Middle frontal gyrus (tissue), 1 donor: ENCODE results near the gene ADGRB3.
"Not testable (repeated sequence)": the region's sequence is repeated elsewhere in the genome, so short reads cannot be mapped to it uniquely, and the experiment has no call there.

Source experiments
- DNase-seq: peaks from one replicate; pipeline ENCODE4 v3.0.0-alpha.2; 2015; ENCODE audit warnings: low spot score; ENCODE audit errors: extremely low spot score

The ADGRB3 gene

DNA sequence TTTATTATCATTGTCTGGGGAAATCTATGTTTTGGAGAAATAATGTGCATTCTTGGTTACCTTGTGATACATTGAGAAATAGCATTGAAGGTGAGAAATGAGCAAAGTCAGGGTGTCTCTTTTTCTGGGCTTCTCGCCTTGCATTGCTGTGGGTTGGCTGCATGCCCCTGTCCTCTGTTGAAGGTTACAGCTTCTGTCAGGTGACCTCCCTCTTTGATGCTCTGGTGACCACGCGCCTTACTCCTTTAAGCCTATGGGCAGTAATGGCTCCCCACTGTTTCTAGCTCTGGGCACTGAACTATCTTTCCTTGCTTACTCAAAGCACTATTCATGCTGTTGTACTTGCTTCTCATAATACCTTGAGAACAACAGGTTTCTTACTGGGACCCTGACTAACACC is 14.6 kb downstream of the ADGRB3 start:
- DNase-seq: no peak

DNA sequence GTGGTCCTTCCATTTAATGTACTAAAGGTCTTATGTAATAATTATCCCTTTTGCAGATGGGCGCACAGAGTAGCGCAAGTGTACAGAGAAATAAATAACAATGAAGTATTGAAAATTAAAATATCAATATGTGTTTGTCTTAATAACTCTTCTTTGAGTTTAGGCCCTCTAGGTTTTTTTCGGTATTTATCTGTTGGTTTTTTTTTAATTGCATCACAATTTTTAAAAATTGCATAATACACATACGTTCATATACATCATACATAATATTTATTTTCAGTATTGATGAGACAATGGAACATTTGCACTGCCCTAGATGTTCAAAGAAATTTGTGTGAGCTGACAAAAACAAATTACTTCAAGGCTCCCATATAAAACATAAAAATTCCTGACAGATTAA is 15.1 kb downstream of the ADGRB3 start:
- no peak for DNase-seq

DNA sequence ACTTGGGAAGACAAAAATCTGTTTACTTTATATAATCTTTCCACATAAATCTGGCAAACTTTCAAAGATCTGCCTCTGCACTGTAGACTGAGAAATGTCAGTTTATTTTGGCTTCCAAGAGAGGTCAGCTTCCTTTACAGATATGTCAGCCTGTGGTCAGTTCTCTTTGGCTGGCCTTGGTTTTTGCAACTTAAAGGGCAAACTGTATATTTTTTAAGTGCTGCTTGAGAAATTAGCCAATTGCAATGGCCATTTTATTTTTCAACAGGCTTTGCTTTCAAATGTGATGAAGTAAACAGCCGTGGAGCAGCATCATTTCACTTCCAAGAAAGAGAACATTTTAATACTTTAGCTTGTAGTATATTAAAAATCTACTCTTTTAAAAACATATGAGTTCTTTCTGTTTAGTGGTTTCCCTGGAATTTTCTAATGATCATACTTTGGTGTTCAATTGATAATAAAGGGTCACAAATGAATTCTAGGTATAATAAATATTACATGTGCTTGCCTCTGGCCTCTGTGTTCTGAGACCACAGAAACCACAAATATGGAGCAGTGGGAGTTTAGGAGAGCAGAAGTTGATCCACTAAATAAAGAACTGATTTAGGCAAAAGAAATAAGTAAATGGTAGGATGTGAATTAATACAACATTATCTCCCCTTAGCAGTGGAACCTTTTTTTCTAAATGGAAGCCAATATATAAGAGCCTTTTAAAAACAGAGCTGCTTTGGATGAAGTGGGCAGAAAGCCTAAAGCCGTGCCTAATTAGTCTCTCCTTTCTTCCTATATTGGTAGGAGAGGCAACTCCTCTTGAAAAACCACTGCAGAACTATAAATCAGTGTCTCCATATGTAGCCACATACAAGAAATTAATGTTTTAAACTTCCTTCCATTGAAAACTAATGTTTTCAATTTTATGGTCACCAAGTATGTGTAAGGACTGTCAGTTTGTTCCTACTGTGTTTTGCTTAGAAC is 16.2 kb downstream of the ADGRB3 start:
- no peak for DNase-seq

DNA sequence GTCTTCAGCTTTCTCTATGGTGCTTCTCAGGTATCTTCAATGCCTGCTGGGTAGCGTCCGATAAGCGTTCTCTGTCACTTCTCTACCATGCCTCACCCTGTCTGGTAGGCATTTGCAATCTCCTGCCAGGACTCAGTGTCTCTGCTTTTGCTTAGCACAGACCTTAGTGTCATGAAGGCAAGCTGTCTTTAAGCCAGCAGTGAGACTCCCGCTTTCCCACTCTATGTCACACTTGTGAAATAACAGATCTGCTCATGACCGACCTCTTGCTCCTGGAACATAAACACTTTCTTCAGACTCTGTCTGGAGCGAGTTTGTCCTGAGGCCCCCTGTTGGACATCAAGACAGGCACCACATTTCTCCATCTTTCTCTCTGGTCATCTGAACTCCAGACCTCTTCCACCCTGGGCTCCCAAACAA is 17.0 kb downstream of the ADGRB3 start:
- no peak for DNase-seq

DNA sequence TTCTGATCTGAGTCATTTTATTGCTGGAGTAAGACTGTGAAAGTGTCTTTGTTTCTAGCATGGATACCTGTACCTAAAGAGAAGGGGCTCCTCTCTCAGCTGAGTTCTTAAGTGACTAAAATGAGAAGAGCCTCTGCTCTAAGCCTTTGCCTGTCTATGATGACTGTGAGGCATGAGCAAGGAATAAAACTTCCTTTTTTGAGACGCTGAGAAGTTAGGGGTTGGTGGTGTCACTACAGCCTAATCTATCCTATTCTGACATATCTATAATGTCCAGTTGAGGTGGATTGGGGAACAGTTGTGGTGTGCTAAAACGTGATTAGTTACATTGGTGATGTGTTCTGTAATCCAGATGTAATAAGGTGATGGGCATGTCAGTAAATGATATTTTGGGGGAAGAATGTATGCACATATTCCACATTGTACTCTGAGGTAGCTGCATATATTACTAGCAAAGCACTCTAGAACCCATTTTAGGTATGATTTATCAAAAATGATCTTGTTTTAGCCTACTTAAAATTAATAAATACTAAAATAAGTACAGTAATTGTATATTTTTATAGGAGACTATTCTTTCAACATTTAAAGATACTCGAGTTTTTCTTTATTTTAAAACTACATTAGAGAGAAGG is 18.1 kb downstream of the ADGRB3 start:
- no peak for DNase-seq

DNA sequence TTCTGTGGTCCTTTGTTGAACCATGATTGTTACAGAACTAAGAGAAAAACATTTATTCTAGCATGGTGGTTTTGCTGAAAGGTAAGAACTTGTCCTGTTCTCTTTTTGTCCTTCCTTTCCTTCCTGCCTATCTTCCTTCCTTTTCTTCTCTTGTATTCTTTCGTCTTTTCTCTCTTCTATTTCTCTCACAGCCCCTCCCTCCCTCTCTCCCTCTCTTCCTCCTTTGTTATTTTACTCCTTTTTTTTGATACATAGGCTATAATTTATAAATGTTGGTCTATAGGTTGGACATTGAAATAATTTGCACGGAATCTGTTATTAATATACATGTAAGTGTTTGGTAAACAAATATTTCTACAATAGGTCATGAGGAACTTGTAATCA is 18.6 kb downstream of the ADGRB3 start:
- no peak for DNase-seq

DNA sequence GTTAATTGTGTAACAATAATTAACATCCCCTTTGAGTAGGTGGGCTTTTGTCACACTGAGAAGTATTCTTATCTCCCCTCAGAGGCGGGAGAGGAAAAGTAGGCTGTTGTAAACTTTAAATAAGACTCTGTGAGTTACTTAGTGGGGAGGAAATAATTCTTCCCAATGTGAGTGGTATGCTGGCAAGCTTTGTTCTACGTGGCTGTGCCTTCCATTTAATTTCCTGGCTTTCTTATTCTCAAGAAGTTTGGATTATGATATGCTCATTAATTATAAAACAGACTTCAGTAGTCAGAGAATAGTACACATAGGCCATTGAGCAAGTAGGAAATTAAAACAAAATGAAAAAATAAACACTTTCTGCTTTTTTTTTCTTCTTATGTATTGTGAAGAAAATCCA is 19.1 kb downstream of the ADGRB3 start:
- no peak for DNase-seq

DNA sequence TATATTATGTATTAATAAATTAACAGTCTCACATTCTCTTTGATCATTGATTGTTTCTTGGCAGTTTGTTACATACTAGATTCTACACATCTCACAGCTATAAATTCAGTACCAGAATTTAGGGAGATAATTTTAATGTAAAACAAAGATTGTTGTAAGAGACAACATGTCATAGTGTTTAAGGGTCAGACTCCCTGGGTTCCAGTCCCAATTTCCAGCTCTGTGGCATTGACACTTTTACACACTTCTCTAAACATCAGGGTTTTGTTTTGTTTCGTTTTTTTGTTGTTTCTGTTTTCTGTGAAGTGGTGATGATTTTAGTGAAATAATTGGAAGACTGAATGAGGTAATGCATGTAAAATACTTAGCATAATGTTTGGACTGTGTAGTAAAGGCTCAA is 19.9 kb downstream of the ADGRB3 start:
- DNase-seq: no peak

DNA sequence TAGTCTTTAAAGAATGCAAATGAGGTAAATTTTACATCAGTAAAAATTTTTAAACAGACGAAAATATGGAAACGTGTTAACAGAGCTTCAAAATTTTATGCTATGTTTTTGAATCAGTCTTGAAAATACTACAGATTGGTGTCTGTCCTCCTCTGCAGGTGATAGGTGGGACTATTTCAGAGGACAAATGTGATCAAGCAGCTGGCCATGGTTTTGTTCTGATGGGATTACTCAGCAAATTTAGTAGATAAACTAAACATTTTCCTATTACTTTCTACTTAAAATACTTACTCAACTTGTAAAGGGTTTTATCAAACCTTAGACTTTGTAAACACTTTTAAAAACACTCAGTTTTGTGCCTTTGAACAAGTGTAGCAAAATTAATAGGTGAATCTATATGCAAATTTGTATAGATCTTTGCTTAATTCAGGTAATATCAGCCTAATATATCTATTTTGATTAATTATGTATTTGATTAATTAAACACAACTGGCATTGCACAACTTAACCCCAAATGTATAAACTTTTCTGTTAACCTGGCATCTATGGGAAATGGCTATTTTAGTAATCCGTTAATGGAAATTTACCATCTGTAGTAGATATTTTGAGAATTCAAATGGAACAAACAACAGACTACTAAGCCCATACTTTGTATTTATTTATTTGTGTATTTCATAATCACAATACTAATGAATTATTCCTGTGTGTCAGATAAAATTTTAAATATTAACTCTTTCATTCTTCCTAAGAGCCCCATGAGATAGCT is 22.5 kb downstream of the ADGRB3 start:
- no peak for DNase-seq

DNA sequence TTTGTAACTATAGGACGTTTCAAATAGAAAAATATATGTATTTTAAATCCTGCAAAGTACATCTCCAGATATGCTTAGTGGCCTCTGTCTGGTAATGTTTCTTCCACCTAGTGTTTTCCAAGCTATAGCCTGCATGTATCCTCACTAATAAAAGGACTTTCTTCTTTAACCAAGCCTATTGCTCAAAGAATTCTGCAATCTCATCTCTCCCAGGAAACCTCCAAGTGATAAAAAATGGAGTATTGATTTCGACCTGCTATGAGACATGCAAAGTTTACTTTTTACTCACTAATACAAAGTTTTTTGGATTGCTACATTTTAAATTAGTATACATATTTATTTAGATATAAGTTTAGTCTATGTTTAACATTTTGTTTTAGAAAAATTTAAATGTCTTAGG is 23.3 kb downstream of the ADGRB3 start:
- no peak for DNase-seq

DNA sequence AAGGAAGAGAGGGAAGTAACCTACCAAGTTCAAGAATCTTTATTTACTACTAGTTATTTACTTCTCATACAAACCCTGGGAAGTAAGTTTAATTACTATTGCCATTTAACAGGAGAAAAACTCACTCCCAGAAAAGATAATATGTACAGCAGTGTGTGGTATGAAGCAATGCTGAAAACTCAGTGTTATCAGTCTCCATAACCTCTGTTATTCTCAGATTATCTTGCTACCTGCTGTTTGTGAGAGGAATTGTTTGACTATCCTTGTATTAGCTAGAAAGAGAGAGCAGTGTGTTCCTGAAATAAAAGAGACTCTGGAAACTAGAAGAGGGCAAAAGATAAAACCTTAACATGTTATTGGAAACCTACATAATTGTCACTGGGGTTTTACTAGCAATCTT is 38.2 kb downstream of the ADGRB3 start:
- DNase-seq: no peak

DNA sequence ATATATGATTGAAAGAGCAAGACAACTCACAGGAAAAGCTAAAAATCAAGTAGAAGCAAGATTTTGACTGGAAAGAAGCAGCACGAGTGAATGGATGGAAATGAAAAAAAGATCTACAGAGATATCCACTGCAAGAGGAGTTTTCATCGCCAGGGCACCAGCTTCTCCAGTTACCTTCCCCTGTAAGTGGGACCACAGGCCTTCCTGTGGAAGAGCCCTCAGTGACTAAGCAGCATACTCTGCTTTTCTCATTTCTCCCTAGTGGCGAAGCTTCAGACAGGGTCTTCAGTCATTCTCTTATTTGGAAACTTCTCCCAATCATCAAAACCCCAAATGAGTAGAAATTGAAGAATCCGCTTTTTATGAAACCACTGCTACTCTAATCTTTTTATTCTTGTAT is 40.5 kb downstream of the ADGRB3 start:
- DNase-seq: no peak

DNA sequence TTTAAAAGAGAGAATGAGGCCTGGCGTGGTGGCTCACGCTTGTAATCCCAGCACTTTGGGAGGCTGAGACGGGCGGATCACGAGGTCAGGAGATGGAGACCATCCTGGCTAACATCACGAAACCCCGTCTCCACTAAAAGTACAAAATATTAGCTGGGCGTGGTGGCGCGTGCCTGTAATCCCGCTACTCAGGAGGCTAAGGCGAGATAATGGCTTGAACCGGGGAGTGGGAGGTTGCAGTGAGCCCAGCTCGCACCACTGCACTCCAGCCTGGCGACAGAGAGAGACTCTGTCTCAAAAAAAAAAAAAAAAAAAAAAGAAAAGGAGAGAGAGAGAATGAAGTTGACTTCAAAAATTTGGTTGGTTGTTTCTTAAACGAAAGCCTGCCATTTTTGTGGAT is 41.0 kb downstream of the ADGRB3 start:
- not testable (repeated sequence) for DNase-seq

DNA sequence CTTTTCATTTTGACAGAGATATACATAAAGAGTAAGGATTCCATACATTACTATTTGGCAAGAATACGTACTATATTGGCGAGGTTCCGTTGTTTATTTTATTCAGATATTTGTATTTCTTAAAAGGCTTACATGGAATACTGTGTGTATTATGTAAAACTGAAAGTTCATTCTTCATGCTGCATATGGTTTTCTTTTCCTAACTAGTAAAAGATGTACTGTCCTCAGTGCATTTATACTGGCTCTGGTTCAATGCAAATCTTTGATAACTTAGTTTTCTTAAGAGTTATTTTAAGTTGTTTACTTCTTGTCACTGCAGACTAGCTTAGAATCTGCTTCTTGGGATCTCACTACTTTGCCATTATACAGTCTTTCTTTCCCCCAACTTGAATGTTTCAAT is 42.0 kb downstream of the ADGRB3 start:
- no peak for DNase-seq

DNA sequence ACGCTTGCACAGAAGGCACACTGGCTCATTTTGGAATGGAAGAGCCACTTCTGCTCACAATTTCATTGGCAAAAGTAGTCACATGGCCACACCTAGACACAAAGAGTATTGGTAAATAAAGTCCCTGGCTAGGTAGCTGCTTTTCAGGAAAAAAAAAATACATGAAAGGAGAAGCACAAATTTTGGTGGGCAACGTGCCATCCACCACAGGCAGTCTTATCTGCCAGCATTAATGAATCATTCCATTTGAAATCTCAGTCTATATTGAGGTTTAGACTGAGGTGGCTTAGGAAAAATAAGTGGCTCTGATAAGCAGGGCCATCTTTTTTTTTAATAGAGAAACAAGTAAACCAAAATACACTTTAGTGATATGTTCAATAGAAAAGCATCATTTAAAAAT is 44.3 kb downstream of the ADGRB3 start:
- no peak for DNase-seq

DNA sequence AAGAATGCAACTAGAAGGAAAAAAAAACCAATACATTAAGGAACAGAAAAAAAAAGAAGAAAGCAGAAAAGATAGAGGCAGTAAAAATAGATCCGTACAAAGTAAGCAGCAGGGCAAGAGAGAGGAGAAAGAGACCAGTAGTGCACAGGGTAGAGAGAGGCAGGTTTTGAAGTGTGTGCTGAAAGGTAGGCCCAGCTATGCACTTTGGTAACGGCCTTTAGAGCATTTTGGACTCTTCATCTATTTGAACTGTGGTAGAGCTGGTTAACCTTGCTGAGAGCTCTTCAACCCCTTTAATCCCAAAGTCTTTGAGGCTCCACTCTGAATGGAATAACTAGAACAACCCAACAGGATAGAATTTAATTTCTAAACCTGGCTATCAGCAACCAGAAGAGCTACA is 45.2 kb downstream of the ADGRB3 start:
- DNase-seq: no peak

DNA sequence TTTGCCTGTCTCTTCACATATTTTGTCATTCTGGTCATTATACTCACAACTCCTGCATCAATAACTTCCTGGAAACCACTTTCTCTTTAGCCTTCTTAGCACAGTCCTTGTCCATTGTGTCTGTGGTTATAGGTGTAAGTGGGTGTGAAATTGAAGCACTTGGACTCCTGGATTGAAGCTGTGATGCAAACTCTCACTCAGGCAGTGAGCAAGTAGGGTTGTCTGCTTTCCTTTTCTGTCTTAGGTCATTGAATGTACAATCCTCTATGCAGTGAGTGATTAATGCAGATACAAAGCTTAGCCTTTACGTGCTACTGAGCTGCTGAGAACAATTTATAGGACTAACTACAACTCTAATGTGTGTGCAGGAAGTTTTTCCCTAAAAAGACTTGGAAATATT is 54.8 kb downstream of the ADGRB3 start:
- DNase-seq: no peak

DNA sequence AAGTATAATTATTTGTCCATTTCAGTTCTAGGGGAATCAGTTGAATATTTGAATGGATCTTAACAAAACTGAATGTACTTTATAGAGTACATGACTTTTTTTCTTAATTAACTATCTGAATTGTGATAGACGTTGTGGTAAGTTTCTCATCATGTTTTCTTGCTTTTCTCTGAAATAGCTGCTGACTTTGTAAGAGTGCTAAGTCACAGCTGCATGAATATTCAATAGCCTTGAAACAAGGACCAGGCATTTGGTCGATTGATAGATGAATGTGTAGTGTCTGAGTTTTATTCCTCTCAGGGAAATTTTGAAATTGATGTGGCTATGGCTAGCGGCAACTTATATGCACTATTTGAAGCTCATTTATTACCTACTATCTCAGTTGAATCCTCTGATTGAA is 56.0 kb downstream of the ADGRB3 start:
- DNase-seq: no peak

DNA sequence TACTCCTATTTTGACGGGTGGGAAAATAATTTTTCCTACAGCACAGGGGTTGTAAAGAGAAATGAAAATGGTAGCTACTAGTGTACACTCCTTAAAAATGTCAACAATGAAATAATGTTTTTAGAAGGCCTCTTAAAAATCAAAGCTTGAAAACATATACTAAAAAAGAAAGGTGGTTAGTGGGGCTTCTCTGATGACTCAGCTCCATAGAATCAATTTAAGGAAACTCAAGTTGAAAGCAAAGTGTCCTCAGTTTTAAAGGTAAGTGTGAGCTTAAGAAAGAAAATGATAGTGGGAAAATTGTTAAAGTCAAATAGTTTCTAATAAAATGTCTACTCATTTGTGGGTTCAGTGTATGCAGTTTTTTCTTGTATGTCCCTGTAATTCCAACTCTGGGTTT is 58.2 kb downstream of the ADGRB3 start:
- no peak for DNase-seq

DNA sequence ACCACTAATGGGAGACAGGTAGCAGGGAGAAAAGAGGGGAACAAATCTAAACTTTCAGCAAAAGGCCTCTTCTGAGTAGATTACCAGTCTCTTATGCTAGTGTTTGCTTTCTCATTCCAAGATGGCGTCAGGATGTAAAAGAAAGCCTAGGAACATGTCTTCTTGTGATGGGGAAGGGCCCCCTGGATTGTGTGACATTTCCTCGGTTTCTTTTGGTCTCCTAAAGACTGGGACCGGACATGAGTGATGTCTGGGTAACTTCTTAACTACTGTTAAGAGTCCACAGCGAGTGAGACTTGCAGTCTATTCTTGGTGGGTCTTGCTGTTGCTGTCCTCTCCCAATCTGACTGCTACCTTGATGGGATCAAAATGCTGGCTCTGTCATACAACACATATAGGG is 60.3 kb downstream of the ADGRB3 start:
- no peak for DNase-seq

DNA sequence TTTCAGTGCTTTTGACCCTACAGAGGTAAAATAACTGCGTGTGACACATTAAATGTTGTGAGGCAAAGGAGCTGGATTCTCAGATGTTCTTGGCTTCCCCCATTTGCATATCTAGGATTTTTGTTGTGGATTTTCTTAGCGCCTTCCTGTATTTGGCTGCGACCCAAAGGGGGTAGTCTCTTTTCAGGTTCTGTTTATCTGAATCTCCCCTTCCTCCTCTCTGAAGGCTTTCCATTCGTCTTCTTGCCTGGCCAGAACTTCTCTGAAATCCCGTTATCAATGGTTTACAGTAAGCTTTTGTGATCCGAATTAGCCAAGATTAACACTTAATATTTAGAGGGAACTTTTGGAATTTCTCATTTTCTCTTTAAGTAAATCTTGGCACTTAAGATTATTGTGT is 60.8 kb downstream of the ADGRB3 start:
- no peak for DNase-seq

DNA sequence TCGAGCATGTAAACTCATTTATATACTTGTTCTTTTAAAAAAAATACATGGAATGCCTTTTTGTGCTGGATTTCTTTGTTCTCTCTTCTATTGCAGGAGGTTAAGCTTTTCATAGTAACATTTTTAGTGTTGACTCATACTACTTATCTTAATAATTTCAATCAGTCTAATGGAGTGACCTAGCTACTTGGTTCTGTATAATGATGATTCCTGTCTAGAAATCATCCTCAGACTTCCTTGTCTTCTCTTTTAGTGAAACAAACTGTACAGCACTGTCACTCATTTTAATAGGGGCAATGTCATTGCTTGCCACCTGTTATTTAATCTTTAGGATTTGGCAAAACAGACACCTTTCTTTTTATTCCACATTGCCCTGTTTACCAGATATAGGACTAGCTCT is 62.3 kb downstream of the ADGRB3 start:
- no peak for DNase-seq
